OCI-LY7 (cell line): ENCODE results near the gene SV2B.

Source experiments
- EZH2phosphoT487 ChIP-seq: fragments of 200-600 bp; sonication (generic); IDR thresholded peaks from 2 replicates; pipeline ENCODE4 v1.6.1; 2018; ENCODE audit warnings: low read depth, borderline replicate concordance, mild to moderate bottlenecking, mixed run types, antibody characterized with exemption, low read length, moderate library complexity, mixed read lengths
- TF ChIP-seq, protein P1 (sequence below): fragments of 200-600 bp; sonication (generic); conservative IDR thresholded peaks from 2 replicates; pipeline ENCODE4 v1.5.1; 2014; ENCODE audit warnings: mild to moderate bottlenecking, antibody characterized with exemption, low read length, moderate library complexity, mixed read lengths

DNA sequence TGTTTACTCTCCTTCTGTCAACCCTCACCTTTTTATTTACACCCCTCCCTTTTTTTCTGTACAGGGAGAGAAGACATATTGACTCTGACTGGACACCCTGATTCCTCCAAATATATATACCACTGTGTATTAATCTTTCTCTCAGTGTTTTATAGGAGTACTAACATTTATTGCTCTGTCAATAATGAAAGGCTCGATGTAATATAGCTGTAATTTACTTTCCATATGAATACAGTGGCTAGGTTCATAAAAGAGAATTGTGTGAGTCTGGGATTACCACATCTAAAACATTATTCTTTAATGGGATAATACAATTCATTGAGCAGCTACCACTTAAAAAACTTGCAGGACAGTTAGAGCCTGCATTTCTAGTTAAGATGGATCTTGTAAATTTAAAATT lies 194.3 kb downstream of the SV2B start:
- TF ChIP-seq, protein P1, sequence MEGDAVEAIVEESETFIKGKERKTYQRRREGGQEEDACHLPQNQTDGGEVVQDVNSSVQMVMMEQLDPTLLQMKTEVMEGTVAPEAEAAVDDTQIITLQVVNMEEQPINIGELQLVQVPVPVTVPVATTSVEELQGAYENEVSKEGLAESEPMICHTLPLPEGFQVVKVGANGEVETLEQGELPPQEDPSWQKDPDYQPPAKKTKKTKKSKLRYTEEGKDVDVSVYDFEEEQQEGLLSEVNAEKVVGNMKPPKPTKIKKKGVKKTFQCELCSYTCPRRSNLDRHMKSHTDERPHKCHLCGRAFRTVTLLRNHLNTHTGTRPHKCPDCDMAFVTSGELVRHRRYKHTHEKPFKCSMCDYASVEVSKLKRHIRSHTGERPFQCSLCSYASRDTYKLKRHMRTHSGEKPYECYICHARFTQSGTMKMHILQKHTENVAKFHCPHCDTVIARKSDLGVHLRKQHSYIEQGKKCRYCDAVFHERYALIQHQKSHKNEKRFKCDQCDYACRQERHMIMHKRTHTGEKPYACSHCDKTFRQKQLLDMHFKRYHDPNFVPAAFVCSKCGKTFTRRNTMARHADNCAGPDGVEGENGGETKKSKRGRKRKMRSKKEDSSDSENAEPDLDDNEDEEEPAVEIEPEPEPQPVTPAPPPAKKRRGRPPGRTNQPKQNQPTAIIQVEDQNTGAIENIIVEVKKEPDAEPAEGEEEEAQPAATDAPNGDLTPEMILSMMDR, result no peak
- TF ChIP-seq EZH2phosphoT487, result no peak
